ENCODE results near the gene MCF2L. TPM values are rescaled to one million over a fixed set of nuclear protein-coding genes. Genes with fewer than 3 reads are reported as not detected.
"Not testable (repeated sequence)": the region's sequence is repeated elsewhere in the genome, so short reads cannot be mapped to it uniquely, and the experiment has no call there.

Gene MCF2L
- total RNA-seq, 2 experiments from 2014 or later: 6.5 to 7.4 TPM

GRCh38 chr13:113091891-113092775 is 123.1 kb downstream of the MCF2L start:
- DNase-seq: no peak
- H3K27ac Mint-ChIP-seq: no peak overlapping the region
- H3K4me3 Mint-ChIP-seq: no peak overlapping the region
- no peaks in the 10 kb centered on the region for H3K4me1 Mint-ChIP-seq (ENCODE audit: low read depth)
- no peaks in the 10 kb centered on the region for H3K9me3 Mint-ChIP-seq
- CTCF ChIA-PET: no interaction called here
- no peaks in the 10 kb centered on the region for H3K27me3 Mint-ChIP-seq (ENCODE audit: low read depth)
- peaks cover 2% of the 10 kb centered on the region for H3K36me3 Mint-ChIP-seq (ENCODE audit: low read depth)
- intact Hi-C loops (cut with micrococcal nuclease): no loop called here

- no peaks in the 10 kb centered on the region for H3K27me3 Mint-ChIP-seq (ENCODE audit: low read depth)
- H3K36me3 Mint-ChIP-seq (ENCODE audit: low read depth): peaks cover 4% of the 10 kb centered on the region
- intact Hi-C loops (cut with micrococcal nuclease): no loop called here
- no peak for DNase-seq
- H3K9me3 Mint-ChIP-seq: no peaks in the 10 kb centered on the region
- no peak overlapping the region for H3K27ac Mint-ChIP-seq
- no peak overlapping the region for H3K4me3 Mint-ChIP-seq
- no peaks in the 10 kb centered on the region for H3K4me1 Mint-ChIP-seq (ENCODE audit: low read depth)
- CTCF ChIA-PET: no interaction called here
Measured at GRCh38 chr13:113092776-113093579, 124.0 kb downstream of the MCF2L start.

- intact Hi-C loops (cut with micrococcal nuclease): no loop called here
- DNase-seq: no peak
- Mint-ChIP-seq H3K27ac (no peak overlapping the region), H3K27me3 (ENCODE audit: low read depth) (no peaks in the 10 kb centered on the region), H3K9me3 (no peaks in the 10 kb centered on the region), H3K36me3 (ENCODE audit: low read depth) (peaks cover 2% of the 10 kb centered on the region), H3K4me3 (no peak overlapping the region), H3K4me1 (ENCODE audit: low read depth) (no peaks in the 10 kb centered on the region)
- CTCF ChIA-PET: no interaction called here
Measured at GRCh38 chr13:113093580-113094409, 124.8 kb downstream of the MCF2L start.

DNA sequence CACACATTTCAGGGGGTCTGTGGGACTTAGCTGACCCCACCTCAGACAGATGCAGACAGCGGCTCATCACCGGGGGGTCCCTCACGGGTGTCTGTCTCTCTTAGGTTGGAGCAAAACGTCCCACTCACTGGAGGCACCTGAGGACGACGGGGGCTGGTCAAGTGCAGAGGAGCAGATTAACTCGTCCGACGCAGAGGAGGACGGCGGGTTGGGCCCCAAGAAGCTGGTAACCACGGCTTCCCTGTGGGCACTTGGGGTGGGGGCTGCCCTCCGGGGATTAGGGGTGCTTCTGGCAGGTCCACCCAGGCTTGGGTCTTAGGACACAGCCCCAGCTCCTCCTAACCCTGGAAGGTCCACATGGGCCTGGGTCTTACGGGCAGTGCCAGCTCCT is 125.4 kb downstream of the MCF2L start:
- Mint-ChIP-seq H3K27ac (no peak overlapping the region), H3K9me3 (no peaks in the 10 kb centered on the region), H3K4me3 (no peak overlapping the region), H3K27me3 (ENCODE audit: low read depth) (no peaks in the 10 kb centered on the region), H3K4me1 (ENCODE audit: low read depth) (no peaks in the 10 kb centered on the region), H3K36me3 (ENCODE audit: low read depth) (peaks cover 2% of the 10 kb centered on the region)
- DNase-seq: no peak
- CTCF ChIA-PET: no interaction called here
- intact Hi-C loops (cut with micrococcal nuclease): no loop called here

DNA sequence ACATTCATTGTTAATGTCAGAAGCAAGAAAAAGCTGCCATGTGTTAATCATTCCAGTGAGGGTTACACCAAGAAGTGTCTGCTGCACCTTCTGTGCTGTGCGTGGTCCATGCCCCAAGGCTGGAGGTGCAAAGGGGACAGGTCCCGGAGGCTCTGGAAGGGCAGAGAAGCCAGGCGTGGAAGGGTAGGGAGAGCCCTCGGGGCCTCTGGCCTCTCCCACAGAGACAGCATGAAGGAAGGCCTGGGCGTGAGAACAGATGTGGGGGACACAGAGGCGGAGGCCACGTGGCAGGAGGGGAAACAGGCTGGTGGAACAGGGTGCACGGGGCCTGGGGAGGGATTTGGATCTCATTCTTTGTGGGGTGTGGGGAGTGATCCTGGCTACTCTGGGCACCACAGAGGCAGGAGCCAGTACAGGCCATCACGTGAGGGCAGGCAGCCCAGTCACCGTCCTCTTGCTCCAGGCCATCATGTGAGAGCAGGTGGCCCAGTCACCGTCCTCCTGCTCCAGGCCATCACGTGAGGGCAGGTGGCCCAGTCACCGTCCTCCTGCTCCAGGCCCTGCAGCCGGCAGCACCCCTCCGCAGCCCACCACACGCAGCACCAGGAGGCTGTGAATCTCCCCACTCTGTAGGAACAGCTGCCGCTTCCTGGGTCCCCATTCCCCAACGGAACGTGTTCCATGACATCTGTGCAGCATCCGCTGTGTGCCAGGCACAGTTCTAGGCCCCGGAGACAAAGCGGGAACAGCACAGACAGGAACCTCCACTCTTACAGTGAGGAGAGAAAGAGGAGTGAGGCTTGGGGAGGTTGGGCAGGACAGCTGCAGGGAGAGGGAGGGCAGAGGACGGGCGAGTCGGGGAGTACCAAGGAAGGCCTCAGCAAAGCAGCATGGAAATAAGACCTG is 126.4 kb downstream of the MCF2L start:
- Mint-ChIP-seq H3K9me3 (no peaks in the 10 kb centered on the region), H3K4me1 (ENCODE audit: low read depth) (no peaks in the 10 kb centered on the region), H3K36me3 (ENCODE audit: low read depth) (peaks cover 2% of the 10 kb centered on the region), H3K27me3 (ENCODE audit: low read depth) (no peaks in the 10 kb centered on the region), H3K27ac (no peak overlapping the region), H3K4me3 (no peak overlapping the region)
- DNase-seq: no peak
- intact Hi-C loops (cut with micrococcal nuclease): no loop called here
- CTCF ChIA-PET: no interaction called here

DNA sequence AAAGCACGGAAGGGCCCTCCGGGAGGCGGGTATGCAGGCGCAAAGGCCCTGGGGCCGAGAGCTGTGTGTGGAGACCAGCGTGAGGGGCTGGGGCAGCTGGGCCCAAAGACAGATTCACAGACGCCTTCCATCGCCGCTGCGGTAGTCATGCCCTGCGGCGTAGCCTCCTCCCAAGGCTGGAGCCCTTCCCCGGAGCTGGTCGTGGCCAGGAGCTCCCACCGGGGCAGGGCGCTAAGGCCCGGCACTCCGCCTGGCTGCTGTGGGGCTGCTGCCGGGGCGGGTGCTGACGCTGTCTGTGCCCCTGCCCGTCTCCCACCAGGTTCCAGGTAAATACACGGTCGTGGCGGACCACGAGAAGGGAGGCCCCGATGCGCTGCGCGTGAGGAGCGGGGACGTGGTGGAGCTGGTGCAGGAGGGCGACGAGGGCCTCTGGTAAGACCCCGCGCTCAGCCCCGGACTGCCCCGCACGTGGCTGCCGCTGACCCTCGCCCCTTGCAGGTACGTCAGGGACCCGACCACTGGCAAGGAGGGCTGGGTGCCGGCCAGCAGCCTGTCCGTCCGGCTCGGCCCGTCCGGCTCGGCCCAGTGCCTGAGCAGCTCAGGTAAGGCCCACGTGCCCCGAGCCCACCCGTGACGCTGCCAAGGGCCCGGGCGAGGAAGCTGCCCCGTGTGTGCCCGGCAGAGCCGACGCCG is 127.2 kb downstream of the MCF2L start:
- H3K9me3 Mint-ChIP-seq: no peaks in the 10 kb centered on the region
- no peak overlapping the region for H3K27ac Mint-ChIP-seq
- H3K4me3 Mint-ChIP-seq: no peak overlapping the region
- DNase-seq: no peak
- intact Hi-C loops (cut with micrococcal nuclease): no loop called here
- CTCF ChIA-PET: no interaction called here
- H3K36me3 Mint-ChIP-seq (ENCODE audit: low read depth): peaks cover 2% of the 10 kb centered on the region
- no peaks in the 10 kb centered on the region for H3K4me1 Mint-ChIP-seq (ENCODE audit: low read depth)
- H3K27me3 Mint-ChIP-seq (ENCODE audit: low read depth): no peaks in the 10 kb centered on the region

DNA sequence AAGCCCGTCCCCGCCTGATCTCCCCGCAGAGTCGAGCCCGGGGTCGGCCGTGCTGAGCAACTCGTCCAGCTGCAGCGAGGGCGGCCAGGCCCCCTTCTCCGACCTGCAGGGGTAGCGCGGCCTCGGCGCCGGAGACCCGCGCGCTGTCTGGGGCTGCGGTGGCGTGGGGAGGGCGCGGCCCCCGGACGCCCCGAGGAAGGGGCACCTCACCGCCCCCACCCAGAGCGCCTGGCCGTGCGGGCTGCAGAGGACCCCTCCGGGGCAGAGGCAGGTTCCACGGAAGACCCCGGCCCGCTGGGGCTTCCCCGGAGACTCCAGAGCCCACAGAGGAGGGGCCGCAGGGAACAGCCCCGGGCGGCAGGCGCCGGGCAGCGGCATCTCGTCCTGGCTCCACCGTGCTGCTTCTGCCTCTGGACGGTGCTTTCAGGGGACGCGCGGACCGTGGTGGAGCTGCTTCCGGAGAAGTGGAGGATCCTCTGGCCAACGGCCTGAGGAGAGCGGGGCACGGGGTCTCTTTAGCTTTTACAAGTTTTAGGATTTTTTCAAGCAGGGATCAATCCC is 127.8 kb downstream of the MCF2L start:
- CTCF ChIA-PET: no interaction called here
- Mint-ChIP-seq H3K9me3 (no peaks in the 10 kb centered on the region), H3K27ac (no peak overlapping the region), H3K4me1 (ENCODE audit: low read depth) (no peaks in the 10 kb centered on the region), H3K27me3 (ENCODE audit: low read depth) (no peaks in the 10 kb centered on the region), H3K4me3 (no peak overlapping the region), H3K36me3 (ENCODE audit: low read depth) (peaks cover 2% of the 10 kb centered on the region)
- DNase-seq: no peak
- intact Hi-C loops (cut with micrococcal nuclease): no loop called here

GRCh38 chr13:113097651-113098050 is 128.6 kb downstream of the MCF2L start:
- DNase-seq: no peak
- Mint-ChIP-seq H3K27ac (no peak overlapping the region), H3K36me3 (ENCODE audit: low read depth) (peaks cover 2% of the 10 kb centered on the region), H3K27me3 (ENCODE audit: low read depth) (no peaks in the 10 kb centered on the region), H3K4me1 (ENCODE audit: low read depth) (no peaks in the 10 kb centered on the region), H3K9me3 (no peaks in the 10 kb centered on the region), H3K4me3 (no peak overlapping the region)
- CTCF ChIA-PET: no interaction called here
- intact Hi-C loops (cut with micrococcal nuclease): no loop called here

GRCh38 chr13:113098162-113098732 is 129.2 kb downstream of the MCF2L start:
- intact Hi-C loops (cut with micrococcal nuclease): no loop called here
- no peaks in the 10 kb centered on the region for H3K27me3 Mint-ChIP-seq (ENCODE audit: low read depth)
- H3K9me3 Mint-ChIP-seq: no peaks in the 10 kb centered on the region
- H3K4me1 Mint-ChIP-seq (ENCODE audit: low read depth): no peaks in the 10 kb centered on the region
- no peak for DNase-seq
- no peak overlapping the region for H3K27ac Mint-ChIP-seq
- peaks cover 2% of the 10 kb centered on the region for H3K36me3 Mint-ChIP-seq (ENCODE audit: low read depth)
- H3K4me3 Mint-ChIP-seq: no peak overlapping the region
- CTCF ChIA-PET: no interaction called here

GRCh38 chr13:113099142-113099541 is 130.1 kb downstream of the MCF2L start:
- H3K9me3 Mint-ChIP-seq: no peaks in the 10 kb centered on the region
- intact Hi-C loops (cut with micrococcal nuclease): no loop called here
- CTCF ChIA-PET: no interaction called here
- no peaks in the 10 kb centered on the region for H3K4me1 Mint-ChIP-seq (ENCODE audit: low read depth)
- no peaks in the 10 kb centered on the region for H3K27me3 Mint-ChIP-seq (ENCODE audit: low read depth)
- H3K36me3 Mint-ChIP-seq (ENCODE audit: low read depth): peaks cover 2% of the 10 kb centered on the region
- no peak overlapping the region for H3K27ac Mint-ChIP-seq
- DNase-seq: no peak
- no peak overlapping the region for H3K4me3 Mint-ChIP-seq

DNA sequence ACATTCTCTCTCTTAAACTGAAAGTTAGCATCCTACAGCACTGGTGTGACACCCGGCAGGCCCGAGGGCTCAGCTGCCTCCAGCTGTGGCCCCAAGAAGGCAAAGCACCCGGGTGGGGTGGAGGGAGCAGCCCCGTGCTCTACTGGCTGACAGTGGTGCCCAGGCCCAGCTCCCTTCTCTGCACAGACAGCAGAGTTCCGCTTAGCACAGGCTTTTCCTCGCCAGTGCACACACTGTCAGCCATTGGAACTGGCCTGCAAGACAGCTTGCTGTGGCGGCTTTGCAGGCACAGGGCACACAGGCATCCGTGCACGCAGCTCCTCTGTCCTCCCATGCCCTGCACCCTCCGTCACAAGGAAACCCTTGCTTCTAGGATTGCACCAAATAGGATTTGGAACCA is 133.3 kb downstream of the MCF2L start:
- H3K9me3 Mint-ChIP-seq; H3K4me1 Mint-ChIP-seq (ENCODE audit: low read depth); H3K27ac Mint-ChIP-seq; intact Hi-C loops (cut with micrococcal nuclease); H3K36me3 Mint-ChIP-seq (ENCODE audit: low read depth); DNase-seq; CTCF ChIA-PET; H3K27me3 Mint-ChIP-seq (ENCODE audit: low read depth); H3K4me3 Mint-ChIP-seq: not testable (repeated sequence)
